Measurements from ENCODE around the gene SHISA5.
A peak's percentile ranks its signal among the peaks of the same experiment; 100 is the strongest.
"Not testable (repeated sequence)": the region's sequence is repeated elsewhere in the genome, so short reads cannot be mapped to it uniquely, and the experiment has no call there.

SHISA5 gene

GRCh38 chr3:48478626-48479555 is 25.1 kb downstream of the SHISA5 start:
- no peak overlapping the region for H3K4me3 ChIP-seq (ENCODE audit: low read depth, low read length)

- H3K4me3 ChIP-seq (ENCODE audit: low read depth, low read length): no peak overlapping the region
These were observed 25.9 kb downstream of the SHISA5 start for GRCh38 chr3:48477959-48478520.

DNA sequence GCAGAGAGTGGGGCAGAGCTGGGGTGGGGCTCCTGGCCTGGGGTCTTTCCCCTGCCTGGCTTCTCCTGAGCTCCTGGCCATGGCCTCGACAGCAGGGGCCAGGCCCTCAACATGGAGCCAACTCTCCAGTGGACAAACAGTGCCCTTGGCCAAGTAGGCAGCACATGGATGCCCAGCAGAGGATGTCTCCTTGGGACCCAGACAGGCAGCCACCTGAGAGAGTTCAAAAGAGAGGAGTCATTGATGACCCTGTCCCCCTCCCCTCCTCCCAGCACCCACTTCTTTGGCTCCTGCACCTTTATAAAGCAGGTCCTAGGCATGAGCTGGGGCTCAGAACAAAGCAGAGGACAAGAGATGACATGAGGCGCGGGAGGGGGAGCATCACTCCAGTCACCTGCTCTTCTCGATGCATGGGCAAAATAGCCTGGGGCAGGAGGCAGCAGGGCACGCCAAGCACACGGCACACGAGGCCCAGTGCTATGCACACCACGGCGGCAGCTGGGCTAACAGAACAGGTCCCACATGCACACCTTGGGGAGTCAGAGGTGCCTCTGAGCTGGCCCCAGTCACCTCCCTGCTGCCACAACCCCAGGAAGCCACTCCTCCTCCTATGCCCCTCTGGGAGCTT is 27.4 kb downstream of the SHISA5 start:
- no peak overlapping the region for H3K4me3 ChIP-seq (ENCODE audit: low read depth, low read length)

- no peak overlapping the region for H3K4me3 ChIP-seq (ENCODE audit: low read depth, low read length)
These were observed 28.8 kb downstream of the SHISA5 start for GRCh38 chr3:48475188-48475587.

DNA sequence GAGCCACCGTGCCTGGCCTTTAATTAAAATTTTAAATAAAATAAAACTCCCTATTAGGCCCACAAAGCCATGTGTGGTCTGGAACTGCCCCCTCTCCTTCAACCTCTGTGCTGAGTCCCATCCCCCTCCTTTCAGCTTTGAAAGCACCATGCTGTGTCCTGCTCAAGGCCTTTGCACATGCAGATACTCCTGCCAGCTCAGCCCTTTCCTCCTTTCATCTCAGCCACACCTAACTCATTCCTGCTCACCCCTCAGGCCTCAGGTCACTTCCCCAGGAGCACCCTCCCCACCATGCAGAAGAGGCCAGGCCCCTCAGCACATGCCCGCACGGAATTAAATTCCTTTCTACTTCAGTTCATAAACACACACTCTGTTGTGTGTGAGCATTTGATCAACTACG is 29.4 kb downstream of the SHISA5 start:
- H3K4me3 ChIP-seq (ENCODE audit: low read depth, low read length): no peak overlapping the region

DNA sequence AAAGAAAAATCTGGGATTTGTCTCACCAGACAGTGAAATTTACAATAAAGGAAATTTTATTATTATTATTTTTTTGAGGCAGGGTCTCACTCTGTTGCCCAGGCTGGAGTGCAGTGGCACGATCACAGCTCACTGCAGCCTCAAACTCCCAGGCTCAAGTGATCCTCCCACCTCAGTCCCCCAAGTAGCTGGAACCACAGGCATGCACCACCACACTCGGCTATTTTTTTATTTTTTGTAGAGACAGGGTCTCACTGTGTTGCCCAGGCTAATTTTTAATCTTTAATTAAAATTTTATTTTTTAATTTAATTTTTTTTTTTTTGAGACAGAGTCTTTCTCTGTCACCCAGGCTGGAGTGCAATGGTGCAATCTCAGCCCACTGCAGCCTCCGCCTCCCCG is 29.9 kb downstream of the SHISA5 start:
- not testable (repeated sequence) for H3K4me3 ChIP-seq (ENCODE audit: low read depth, low read length)

DNA sequence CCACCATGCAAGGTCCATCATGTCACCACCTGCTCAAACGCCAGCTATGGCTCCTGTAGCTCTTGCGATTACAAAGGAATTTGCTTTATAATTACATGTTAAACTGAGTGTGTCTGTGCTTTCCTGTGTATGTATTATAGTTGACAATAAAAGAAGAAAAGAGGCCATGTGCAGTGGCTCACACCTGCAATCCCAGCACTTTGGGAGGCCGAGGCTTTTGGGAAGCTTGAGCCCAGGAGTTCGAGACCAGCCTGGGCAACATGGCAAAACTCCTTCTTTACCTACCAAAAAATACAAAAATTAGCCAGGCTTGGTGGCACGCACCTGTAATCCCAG is 30.4 kb downstream of the SHISA5 start:
- peak overlapping the region; percentile 4 for H3K4me3 ChIP-seq (ENCODE audit: low read depth, low read length)

GRCh38 chr3:48472923-48473616 is 30.9 kb downstream of the SHISA5 start:
- peak overlapping the region; percentile 78 for H3K4me3 ChIP-seq (ENCODE audit: low read depth, low read length)

GRCh38 chr3:48472673-48472922 is 31.4 kb downstream of the SHISA5 start:
- H3K4me3 ChIP-seq (ENCODE audit: low read depth, low read length): peak overlapping the region; percentile 78

DNA sequence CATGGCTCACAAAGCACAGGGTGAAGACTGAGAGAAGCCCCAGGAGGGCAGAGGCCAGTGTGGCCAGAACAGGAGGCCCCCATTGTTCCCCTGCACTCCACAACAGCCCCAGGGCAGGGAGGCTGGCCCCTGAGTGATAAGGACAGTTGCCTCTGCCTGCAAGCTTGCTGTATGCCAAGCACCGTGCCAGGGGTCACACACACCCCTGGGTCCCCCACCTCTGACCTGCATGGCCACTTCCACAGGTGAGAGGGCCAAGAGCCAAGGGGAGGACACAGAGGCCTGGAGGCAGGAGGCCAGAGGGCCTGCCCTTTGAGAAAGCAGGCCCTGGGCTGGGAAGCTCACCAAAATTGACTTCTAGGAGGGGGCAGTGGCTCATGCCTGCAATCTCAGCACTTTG is 33.7 kb downstream of the SHISA5 start:
- no peak overlapping the region for H3K4me3 ChIP-seq (ENCODE audit: low read depth, low read length)

- H3K4me3 ChIP-seq (ENCODE audit: low read depth, low read length): no peak overlapping the region
These were observed 34.7 kb downstream of the SHISA5 start for GRCh38 chr3:48469046-48469915.

- no peak overlapping the region for H3K4me3 ChIP-seq (ENCODE audit: low read depth, low read length)
These were observed 35.6 kb downstream of the SHISA5 start for GRCh38 chr3:48468329-48468731.

- no peak overlapping the region for H3K4me3 ChIP-seq (ENCODE audit: low read depth, low read length)
These were observed 36.3 kb downstream of the SHISA5 start for GRCh38 chr3:48467473-48468267.

DNA sequence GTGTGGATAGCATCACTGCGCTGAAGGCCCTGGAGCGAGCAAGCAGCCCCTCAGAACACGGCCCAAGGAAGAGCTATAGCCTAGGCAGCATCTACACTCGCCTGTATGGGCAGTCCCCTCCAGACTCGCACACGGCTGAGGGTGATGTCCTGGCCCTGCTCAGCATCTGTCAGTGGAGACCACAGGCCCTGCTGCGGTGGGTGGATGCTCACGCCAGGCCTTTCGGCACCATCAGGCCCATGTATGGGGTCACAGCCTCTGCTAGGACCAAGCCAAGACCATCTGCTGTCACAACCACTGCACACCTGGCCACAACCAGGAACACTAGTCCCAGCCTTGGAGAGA is 36.9 kb downstream of the SHISA5 start:
- H3K4me3 ChIP-seq (ENCODE audit: low read depth, low read length): no peak overlapping the region

GRCh38 chr3:48466386-48467109 is 37.4 kb downstream of the SHISA5 start:
- H3K4me3 ChIP-seq (ENCODE audit: low read depth, low read length): no peak overlapping the region

DNA sequence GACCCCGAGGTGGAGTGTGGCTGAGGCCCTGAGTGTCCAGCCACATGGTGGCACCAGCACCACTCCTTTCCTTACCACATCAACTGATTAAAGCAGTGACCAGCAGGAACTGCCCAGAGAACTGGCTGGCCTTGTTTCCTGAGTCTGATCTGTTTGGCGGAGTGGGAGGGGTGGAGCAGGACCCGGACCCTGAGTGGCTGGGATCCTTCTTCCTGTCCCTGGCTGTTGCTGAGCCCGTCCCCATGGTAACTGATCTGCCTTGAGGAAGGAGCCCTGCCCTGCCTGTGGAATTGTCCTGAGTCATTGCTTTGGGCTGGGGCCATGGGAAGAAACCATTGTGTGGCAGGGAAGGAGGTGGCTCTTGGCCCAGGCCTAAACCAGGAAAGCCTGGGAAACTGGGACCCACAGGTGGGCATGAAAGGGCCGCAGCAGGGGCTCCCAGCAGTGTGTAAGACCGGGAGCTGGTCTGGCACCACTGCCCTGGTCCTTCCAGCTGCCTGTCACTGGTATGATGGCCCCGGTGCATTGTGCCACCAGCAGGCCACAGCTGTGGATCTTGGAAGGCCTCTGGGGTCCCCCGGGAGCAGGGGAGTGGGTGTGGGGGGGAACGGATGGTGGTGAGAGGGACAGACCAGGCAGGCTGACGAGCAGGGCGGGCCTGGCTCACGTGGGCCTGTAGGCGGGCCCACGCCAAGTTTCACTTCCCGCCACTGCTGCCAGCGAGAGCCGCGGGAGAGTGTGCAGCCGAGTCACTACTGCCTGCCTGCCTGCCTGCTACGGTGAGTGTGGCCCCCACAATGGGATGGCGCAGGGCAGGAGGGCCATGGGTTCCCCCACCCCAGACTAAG is 38.2 kb downstream of the SHISA5 start:
- H3K4me3 ChIP-seq (ENCODE audit: low read depth, low read length): no peak overlapping the region

DNA sequence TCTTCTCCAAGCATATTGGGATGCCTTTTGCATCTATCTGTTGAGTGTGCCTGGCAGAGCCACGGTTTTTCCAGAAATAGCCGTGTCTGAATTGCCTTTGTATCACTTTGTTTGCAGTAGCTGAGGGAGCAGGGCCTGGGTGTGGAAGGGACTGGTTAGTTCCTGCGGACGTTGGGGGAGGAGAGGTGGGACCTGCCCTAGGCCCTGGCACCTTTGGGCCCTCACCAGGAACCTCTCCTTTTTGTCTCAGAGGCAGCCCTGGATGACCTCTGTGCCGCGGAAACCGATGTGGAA is 38.8 kb downstream of the SHISA5 start:
- H3K4me3 ChIP-seq (ENCODE audit: low read depth, low read length): no peak overlapping the region

GRCh38 chr3:48464713-48465221 is 39.2 kb downstream of the SHISA5 start:
- no peak overlapping the region for H3K4me3 ChIP-seq (ENCODE audit: low read depth, low read length)

- no peak overlapping the region for H3K4me3 ChIP-seq (ENCODE audit: low read depth, low read length)
These were observed 40.3 kb downstream of the SHISA5 start for GRCh38 chr3:48463703-48464102.
